Liver (tissue), 3 donors: Measurements from ENCODE around the gene NUDT21.

Experiments
- FOXA1 ChIP-seq: IDR thresholded peaks from 2 replicates; pipeline ENCODE4 v1.6.1; 2016; ENCODE audit warnings: antibody characterized with exemption
- GABPA ChIP-seq, 2 donors: IDR thresholded peaks in 1 of 2; conservative IDR thresholded peaks in 1 of 2; 2 replicates each; pipeline ENCODE4 v1.6.1; 2016; ENCODE audit warnings: antibody characterized with exemption in 2 of 2, mild to moderate bottlenecking in 1 of 2, moderate library complexity in 1 of 2
- RAD21 ChIP-seq, 2 donors: IDR thresholded peaks; 2 replicates each; pipeline ENCODE4 v1.6.1; 2016; ENCODE audit warnings: antibody characterized with exemption in 2 of 2, mild to moderate bottlenecking in 2 of 2
- YY1 ChIP-seq: IDR thresholded peaks from 2 replicates; pipeline ENCODE4 v1.6.1; 2016; ENCODE audit warnings: antibody characterized with exemption, mild to moderate bottlenecking
- TF ChIP-seq, protein P1 (sequence below): fragments of 150-350 bp; IDR thresholded peaks from 2 replicates; pipeline ENCODE4 v1.5.1; 2017; ENCODE audit warnings: improper control_type of control experiment, low read depth, low read length; ENCODE audit not compliant: missing input control
- TF ChIP-seq, protein P2 (sequence below): IDR thresholded peaks from 2 replicates; pipeline ENCODE4 v1.6.1; 2016; ENCODE audit warnings: antibody characterized with exemption
- donor health status: healthy.
- donor health status: healthy.

DNA sequence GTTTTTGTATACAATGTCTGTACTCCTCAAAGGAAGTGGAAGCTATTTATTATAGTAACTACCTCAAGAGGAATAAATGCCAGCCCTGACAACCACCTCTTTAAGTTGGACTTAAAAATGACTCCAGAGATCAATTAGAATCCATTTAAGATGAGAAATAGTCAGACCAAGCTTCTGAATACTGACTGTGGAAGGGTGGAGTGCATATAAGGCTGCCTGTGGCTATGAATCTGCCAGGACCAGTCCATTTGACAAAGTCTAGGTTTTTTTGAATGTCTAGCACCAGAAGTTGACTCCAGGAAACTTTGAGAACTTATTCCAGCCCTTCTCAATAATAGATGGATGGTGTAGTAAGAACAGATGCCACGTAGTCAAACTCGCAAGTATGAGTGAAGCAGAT is 15.2 kb upstream of the NUDT21 start:
- TF ChIP-seq, protein P1, sequence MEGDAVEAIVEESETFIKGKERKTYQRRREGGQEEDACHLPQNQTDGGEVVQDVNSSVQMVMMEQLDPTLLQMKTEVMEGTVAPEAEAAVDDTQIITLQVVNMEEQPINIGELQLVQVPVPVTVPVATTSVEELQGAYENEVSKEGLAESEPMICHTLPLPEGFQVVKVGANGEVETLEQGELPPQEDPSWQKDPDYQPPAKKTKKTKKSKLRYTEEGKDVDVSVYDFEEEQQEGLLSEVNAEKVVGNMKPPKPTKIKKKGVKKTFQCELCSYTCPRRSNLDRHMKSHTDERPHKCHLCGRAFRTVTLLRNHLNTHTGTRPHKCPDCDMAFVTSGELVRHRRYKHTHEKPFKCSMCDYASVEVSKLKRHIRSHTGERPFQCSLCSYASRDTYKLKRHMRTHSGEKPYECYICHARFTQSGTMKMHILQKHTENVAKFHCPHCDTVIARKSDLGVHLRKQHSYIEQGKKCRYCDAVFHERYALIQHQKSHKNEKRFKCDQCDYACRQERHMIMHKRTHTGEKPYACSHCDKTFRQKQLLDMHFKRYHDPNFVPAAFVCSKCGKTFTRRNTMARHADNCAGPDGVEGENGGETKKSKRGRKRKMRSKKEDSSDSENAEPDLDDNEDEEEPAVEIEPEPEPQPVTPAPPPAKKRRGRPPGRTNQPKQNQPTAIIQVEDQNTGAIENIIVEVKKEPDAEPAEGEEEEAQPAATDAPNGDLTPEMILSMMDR: no peak
- no peak for TF ChIP-seq GABPA (IDR thresholded peaks at IDR 0.05 in 1 of 2, conservative IDR thresholded peaks at IDR 0.05 in 1 of 2)
- TF ChIP-seq, protein P2, sequence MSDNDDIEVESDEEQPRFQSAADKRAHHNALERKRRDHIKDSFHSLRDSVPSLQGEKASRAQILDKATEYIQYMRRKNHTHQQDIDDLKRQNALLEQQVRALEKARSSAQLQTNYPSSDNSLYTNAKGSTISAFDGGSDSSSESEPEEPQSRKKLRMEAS: no peak
- TF ChIP-seq FOXA1: no peak
- no peak for TF ChIP-seq YY1
- TF ChIP-seq RAD21 (IDR thresholded peaks at IDR 0.05): no peak
